ENCODE results near the gene AHCY. TPM values are rescaled to one million over a fixed set of nuclear protein-coding genes. Genes with fewer than 3 reads are reported as not detected.
A peak's percentile ranks its signal among the peaks of the same experiment; 100 is the strongest.
"Not testable (repeated sequence)": the region's sequence is repeated elsewhere in the genome, so short reads cannot be mapped to it uniquely, and the experiment has no call there.

Gene AHCY
- total RNA-seq, 3 donors from 2014 or later: 71.5 to 98.6 (median 74.3) TPM

DNA sequence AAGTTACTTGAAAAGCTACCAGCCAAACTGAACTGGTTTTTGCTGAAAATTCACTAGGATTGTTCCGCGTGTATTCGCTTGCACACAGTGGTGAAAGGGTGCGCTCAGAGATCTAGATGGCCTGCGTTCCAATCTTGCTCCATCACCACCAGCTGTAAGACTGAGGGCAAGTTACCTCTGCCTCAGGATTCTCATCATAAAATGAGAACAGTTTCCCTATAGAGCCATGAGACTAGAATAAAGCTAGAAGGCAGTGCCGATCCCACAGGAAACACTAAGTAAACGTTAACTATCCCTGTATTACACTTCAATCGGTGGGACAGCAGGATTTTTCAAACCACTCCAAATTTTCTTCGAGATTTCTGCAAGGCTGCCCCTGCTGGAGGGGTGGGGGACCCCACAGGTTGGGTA, 838 bp downstream of the AHCY start:
- Histone ChIP-seq H3K9me3 (no peaks in the 10 kb centered on the region), H3K4me1 (ENCODE audit: low read depth) (peaks cover 27% of the 10 kb centered on the region), H3K36me3 (ENCODE audit: low read depth) (no peaks in the 10 kb centered on the region), H3K4me3 (peak overlapping the region; percentile 60)
- ATAC-seq (peak; percentile 2), DNase-seq (no peak)
- TF ChIP-seq, protein P1, sequence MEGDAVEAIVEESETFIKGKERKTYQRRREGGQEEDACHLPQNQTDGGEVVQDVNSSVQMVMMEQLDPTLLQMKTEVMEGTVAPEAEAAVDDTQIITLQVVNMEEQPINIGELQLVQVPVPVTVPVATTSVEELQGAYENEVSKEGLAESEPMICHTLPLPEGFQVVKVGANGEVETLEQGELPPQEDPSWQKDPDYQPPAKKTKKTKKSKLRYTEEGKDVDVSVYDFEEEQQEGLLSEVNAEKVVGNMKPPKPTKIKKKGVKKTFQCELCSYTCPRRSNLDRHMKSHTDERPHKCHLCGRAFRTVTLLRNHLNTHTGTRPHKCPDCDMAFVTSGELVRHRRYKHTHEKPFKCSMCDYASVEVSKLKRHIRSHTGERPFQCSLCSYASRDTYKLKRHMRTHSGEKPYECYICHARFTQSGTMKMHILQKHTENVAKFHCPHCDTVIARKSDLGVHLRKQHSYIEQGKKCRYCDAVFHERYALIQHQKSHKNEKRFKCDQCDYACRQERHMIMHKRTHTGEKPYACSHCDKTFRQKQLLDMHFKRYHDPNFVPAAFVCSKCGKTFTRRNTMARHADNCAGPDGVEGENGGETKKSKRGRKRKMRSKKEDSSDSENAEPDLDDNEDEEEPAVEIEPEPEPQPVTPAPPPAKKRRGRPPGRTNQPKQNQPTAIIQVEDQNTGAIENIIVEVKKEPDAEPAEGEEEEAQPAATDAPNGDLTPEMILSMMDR (IDR thresholded peaks at IDR 0.05): no peak
- intact Hi-C loops (cut with DNase I, micrococcal nuclease): no loop called here

DNA sequence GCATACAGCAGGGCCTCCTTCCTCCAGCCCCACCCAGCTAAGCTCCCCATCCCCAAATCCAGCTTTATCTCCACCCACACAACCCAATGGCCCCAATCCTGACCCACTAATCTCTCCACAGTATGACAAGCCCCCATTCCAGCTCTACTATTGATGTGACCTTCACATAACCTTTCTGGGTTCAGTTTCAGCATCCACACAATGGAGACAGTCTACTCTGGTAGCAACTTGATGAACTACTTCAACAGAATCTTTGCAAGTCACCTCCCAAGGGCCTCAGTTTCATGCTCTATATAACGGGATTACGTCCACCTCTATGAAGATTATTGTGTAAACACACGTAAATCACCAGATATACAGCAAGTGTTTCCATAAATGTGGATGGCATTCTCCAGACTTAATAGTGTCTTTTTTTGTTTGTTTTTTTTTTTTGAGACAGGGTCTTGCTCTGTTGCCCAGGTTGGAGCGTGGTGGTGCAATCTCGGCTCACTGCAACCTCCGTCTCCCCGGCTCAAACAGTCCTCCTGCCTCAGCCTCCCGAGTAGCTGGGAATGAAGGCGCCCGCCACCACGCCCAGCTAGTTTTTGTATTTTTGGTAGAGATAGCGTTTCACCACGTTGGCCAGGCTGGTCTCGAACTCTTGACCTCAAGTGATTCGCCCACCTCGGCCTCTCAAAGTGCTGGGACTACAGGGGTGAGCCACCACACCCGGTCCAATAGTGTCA, 1.4 kb downstream of the AHCY start:
- TF ChIP-seq, protein P1 (IDR thresholded peaks at IDR 0.05): no peak
- Histone ChIP-seq H3K4me1 (ENCODE audit: low read depth) (peaks cover 27% of the 10 kb centered on the region), H3K4me3 (no peak overlapping the region), H3K9me3 (no peaks in the 10 kb centered on the region), H3K36me3 (ENCODE audit: low read depth) (no peaks in the 10 kb centered on the region)
- ATAC-seq (no peak), DNase-seq (peak; percentile 22 to 48 (median 42))
- intact Hi-C loops (cut with DNase I, micrococcal nuclease): no loop called here

DNA sequence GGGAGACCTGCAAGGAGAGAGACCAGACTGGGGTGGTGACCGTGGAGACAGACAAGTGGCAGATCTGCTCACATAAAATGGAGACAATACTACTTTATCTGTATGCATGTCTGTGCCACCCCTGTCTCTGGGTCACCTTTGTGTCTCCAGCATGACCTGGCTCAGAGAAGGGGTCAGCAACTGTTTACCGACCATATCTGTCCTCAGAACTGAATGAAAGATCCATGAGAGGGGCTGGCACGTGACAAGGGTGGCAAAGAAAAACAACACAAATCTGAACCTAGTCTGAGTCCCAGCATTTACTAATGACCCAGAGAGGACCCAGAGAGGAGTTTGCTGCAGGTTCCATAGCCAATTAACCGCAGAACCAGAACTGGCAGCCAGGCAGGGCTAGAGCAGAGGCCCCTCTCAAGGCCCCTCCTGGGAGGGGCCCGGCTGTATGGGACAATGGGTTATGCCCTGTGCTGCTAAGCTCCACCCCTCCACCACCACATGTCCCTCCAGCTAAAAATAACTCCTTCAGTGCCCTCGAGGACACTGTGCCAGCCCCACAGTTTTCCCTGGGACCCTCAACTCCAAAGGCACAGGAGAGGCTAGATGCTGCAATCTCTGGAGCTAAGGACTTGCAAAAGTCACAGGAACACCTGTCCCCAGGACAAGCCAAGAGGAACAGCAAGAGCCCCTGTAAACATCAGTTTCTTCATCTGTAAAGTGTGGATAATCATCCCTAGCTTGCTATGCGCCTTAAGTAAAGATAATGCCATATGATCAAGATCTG, 2.2 kb downstream of the AHCY start:
- ATAC-seq (no peak), DNase-seq (peak in 1 of 3 donors; percentile 43)
- TF ChIP-seq, protein P1 (IDR thresholded peaks at IDR 0.05): no peak
- intact Hi-C loops (cut with DNase I, micrococcal nuclease): no loop called here
- Histone ChIP-seq H3K4me3 (no peak overlapping the region), H3K9me3 (no peaks in the 10 kb centered on the region), H3K36me3 (ENCODE audit: low read depth) (no peaks in the 10 kb centered on the region), H3K4me1 (ENCODE audit: low read depth) (peaks cover 27% of the 10 kb centered on the region)

DNA sequence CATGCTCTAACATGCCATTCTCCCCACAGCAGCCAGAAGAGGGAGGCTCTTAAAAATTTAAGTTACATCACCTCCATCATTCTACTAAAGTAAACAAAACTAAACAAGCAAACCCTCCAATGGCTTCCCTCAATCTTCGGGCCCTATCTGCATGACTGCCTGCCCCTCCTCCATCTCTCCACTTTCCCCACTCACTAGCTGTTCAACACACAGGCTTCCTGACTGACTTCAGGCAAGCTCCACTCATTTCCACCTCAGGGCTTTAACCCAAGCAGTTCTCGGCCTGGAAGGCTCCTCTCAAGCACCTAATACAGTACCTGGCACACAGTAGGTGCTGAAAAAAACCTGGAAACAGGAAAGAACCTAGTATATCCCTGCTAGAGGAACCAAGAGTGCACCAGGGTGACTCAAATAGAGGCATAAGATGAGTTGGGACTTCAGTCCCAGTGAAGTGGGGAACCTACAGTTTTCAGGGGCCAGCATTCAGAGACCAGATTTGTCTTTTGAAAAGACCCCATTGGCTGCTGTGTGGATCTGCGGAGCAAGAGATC, 2.8 kb downstream of the AHCY start:
- DNase-seq (no peak), ATAC-seq (no peak)
- H3K4me1 ChIP-seq (ENCODE audit: low read depth): peaks cover 27% of the 10 kb centered on the region
- TF ChIP-seq, protein P1 (IDR thresholded peaks at IDR 0.05): no peak
- H3K9me3 ChIP-seq: no peaks in the 10 kb centered on the region
- intact Hi-C loops (cut with DNase I, micrococcal nuclease): no loop called here
- no peaks in the 10 kb centered on the region for H3K36me3 ChIP-seq (ENCODE audit: low read depth)
- no peak overlapping the region for H3K4me3 ChIP-seq

DNA sequence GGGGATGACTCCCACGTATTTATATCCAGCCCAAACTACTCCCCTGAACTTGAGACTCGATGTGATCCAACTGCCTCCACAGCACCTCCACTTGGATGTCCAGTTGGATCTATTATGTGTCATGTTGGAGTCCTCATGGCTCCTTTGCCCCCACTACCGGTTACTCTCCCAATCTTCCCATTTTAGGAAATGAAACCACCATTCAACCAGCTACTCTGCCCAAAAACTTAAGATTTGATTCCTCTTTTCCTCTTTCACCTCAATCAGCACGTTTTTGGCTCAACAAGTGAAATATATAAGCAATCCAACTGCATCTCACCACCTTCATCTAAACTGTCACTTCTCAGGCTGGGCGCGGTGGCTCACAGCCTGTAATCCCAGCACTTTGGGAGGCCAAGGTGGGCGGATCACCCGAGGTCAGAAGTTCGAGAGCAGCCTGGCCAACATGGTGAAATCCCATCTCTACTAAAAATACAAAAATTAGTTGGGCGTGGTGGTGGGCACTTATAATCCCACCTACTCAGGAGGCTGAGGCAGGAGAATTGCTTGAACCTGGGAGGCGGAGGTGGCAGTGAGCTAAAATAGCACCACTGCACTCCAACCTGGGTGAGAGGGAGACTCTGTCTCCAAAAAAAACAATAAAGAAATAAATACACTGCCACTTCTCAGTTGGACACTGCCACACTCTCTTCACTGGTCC, 3.4 kb downstream of the AHCY start:
- no peak overlapping the region for H3K4me3 ChIP-seq
- H3K4me1 ChIP-seq (ENCODE audit: low read depth): peaks cover 27% of the 10 kb centered on the region
- DNase-seq (peak in 1 of 3 donors; percentile 8), ATAC-seq (no peak)
- TF ChIP-seq, protein P1 (IDR thresholded peaks at IDR 0.05): no peak
- H3K36me3 ChIP-seq (ENCODE audit: low read depth): no peaks in the 10 kb centered on the region
- H3K9me3 ChIP-seq: no peaks in the 10 kb centered on the region
- intact Hi-C loops (cut with DNase I, micrococcal nuclease): no loop called here

DNA sequence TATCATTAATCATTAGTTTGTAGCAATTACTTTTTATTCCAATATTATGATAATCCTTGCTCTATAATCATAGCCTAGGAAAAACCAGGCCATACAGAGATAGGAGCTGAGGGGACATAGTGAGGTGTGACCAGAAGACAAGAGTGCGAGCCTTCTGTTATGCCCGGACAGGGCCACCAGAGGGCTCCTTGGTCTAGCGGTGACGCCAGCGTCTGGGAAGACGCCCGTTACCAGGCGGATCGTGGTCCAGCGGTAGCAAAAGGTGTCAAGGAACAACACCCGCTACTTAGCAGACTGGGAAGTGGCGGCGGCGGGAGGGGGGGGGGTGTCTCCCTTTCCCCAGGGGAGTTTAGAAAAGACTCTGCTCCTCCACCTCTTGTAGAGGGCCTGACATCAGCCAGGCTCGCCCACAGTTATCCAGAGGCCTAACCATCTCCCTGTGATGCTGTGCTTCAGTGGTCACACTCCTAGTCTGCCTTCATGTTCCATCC, 4.8 kb downstream of the AHCY start:
- intact Hi-C loops (cut with DNase I, micrococcal nuclease); ATAC-seq; DNase-seq; H3K4me3 ChIP-seq; H3K36me3 ChIP-seq (ENCODE audit: low read depth); H3K9me3 ChIP-seq: not testable (repeated sequence)
- peaks cover 19% of the 10 kb centered on the region for H3K4me1 ChIP-seq (ENCODE audit: low read depth)
